Measurements from ENCODE around the gene NCL. TPM values are rescaled to one million over a fixed set of nuclear protein-coding genes. Genes with fewer than 3 reads are reported as not detected.

The NCL gene
- 1,000 to 10,000 TPM; 1,311 to 1,332 TPM for total RNA-seq

GRCh38 chr2:231463698-231464575, at the start of gene NCL:
TSS of gene NCL (minus strand) at chr2:231464484. CDS start at chr2:231464353, 131 bp downstream.
- Mint-ChIP-seq H3K4me1 (peaks cover 42% of the 10 kb centered on the region), H3K36me3 (ENCODE audit: low read depth) (peaks cover 48% of the 10 kb centered on the region), H3K27me3 (no peaks in the 10 kb centered on the region), H3K27ac (peak within 1 kb of the TSS; percentile 99), H3K9me3 (ENCODE audit: low read depth) (no peaks in the 10 kb centered on the region), H3K4me3 (peak within 1 kb of the TSS; percentile 98)
- POLR2A ChIA-PET = interaction anchor here (0.6 to 4.0 kb wide), 17 partner anchors 9 to 429 kb away, joined by 3 to 30 read pairs (median 9); partner anchors contain the start of gene PTMA
- CTCF ChIA-PET = interaction anchor here (0.6 to 8.9 kb wide), 10 partner anchors 10 to 244 kb away, joined by 3 to 96 read pairs (median 4); partner anchors contain the start of gene PTMA
- DNase-seq (peak; percentile 92), ATAC-seq (peak; percentile 93)
- intact Hi-C loops (cut with DNase I, micrococcal nuclease) = loop anchor here (1.0 to 2.0 kb wide), 12 partner anchors 19 to 1541 kb away; partner anchors contain the start of genes PTMA (in 2 of the 2), FBXO36 (in 1 of the 2), PDE6D (in 1 of the 2) and PSMD1 (in 1 of the 2)

- no peak for DNase-seq
- Mint-ChIP-seq H3K27ac (peak overlapping the region; percentile 95), H3K9me3 (ENCODE audit: low read depth) (no peaks in the 10 kb centered on the region), H3K4me1 (peaks cover 13% of the 10 kb centered on the region), H3K4me3 (peak overlapping the region; percentile 83), H3K27me3 (no peaks in the 10 kb centered on the region), H3K36me3 (ENCODE audit: low read depth) (peaks cover 10% of the 10 kb centered on the region)
- intact Hi-C loops (cut with DNase I, micrococcal nuclease) = loop anchor here (1.0 to 2.0 kb wide), 12 partner anchors 31 to 1037 kb away; partner anchors contain the start of genes NCL (in 2 of the 2), PDE6D (in 2 of the 2), ARMC9 (in 1 of the 2) and EIF4E2 (in 1 of the 2)
- POLR2A ChIA-PET = interaction anchor here (0.6 to 1.6 kb wide), 10 partner anchors 31 to 270 kb away, joined by 3 to 15 read pairs (median 4); partner anchors contain the start of gene NCL
- CTCF ChIA-PET = interaction anchor here (1.3 to 1.7 kb wide), 2 partner anchors 12 to 62 kb away, joined by 4 read pairs; no protein-coding TSS in a partner anchor
- ATAC-seq = no peak
These were observed 49.5 kb upstream of the NCL start for GRCh38 chr2:231513746-231514224.

- Mint-ChIP-seq H3K27ac (peak overlapping the region; percentile 52), H3K27me3 (no peaks in the 10 kb centered on the region), H3K36me3 (ENCODE audit: low read depth) (peaks cover 13% of the 10 kb centered on the region), H3K4me3 (no peak overlapping the region), H3K9me3 (ENCODE audit: low read depth) (no peaks in the 10 kb centered on the region), H3K4me1 (peaks cover 13% of the 10 kb centered on the region)
- ChIA-PET POLR2A (interaction anchor here (1.2 kb wide), 1 partner anchor 45 kb away, joined by 4 read pairs; no protein-coding TSS in a partner anchor), CTCF (interaction anchor here (0.8 to 1.7 kb wide), 6 partner anchors 28 to 203 kb away, joined by 3 to 12 read pairs (median 3); partner anchors contain the start of gene NCL)
- DNase-seq (no peak), ATAC-seq (no peak)
- intact Hi-C loops (cut with DNase I, micrococcal nuclease) = no loop called here
These were observed 47.9 kb upstream of the NCL start for GRCh38 chr2:231512222-231512621.

GRCh38 chr2:231503766-231504165, 39.5 kb upstream of the NCL start:
- DNase-seq (no peak), ATAC-seq (no peak)
- Mint-ChIP-seq H3K4me1 (no peaks in the 10 kb centered on the region), H3K9me3 (ENCODE audit: low read depth) (no peaks in the 10 kb centered on the region), H3K27ac (no peak overlapping the region), H3K4me3 (no peak overlapping the region), H3K36me3 (ENCODE audit: low read depth) (peaks cover 24% of the 10 kb centered on the region), H3K27me3 (no peaks in the 10 kb centered on the region)
- intact Hi-C loops (cut with DNase I, micrococcal nuclease) = no loop called here
- ChIA-PET CTCF (interaction anchor here (1.0 to 1.4 kb wide), 2 partner anchors 13 to 21 kb away, joined by 3 to 4 read pairs; no protein-coding TSS in a partner anchor), POLR2A (no interaction called here)

- intact Hi-C loops (cut with DNase I, micrococcal nuclease) = no loop called here
- POLR2A ChIA-PET = no interaction called here
- Mint-ChIP-seq H3K4me3 (no peak overlapping the region), H3K36me3 (ENCODE audit: low read depth) (peaks cover 24% of the 10 kb centered on the region), H3K4me1 (no peaks in the 10 kb centered on the region), H3K9me3 (ENCODE audit: low read depth) (no peaks in the 10 kb centered on the region), H3K27ac (no peak overlapping the region), H3K27me3 (no peaks in the 10 kb centered on the region)
- no peak for DNase-seq
- CTCF ChIA-PET = interaction anchor here (0.9 kb wide), 1 partner anchor 24 kb away, joined by 4 read pairs; no protein-coding TSS in a partner anchor
- no peak for ATAC-seq
These were observed 38.3 kb upstream of the NCL start for GRCh38 chr2:231502596-231502995.

DNA sequence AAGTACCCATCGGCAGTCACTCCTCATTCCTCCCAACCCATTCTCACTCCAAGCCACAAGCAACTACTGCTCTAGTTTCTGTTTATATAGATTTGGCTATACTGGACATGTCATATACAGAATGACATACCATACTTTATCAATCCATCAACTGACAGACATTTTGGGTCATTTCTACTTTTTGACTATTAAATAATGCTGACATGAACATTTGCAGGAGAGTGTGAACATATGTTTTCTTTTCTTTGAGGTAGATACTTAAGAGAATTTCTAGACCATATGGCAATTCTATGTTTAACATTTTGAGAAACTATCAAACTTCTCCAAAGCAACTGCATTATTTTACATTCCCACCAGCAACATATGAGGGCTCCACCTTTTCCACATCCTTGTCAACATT, 33.4 kb upstream of the NCL start:
- Mint-ChIP-seq H3K4me1 (peaks cover 7% of the 10 kb centered on the region), H3K4me3 (no peak overlapping the region), H3K36me3 (ENCODE audit: low read depth) (peaks cover 4% of the 10 kb centered on the region), H3K27ac (no peak overlapping the region), H3K27me3 (no peaks in the 10 kb centered on the region), H3K9me3 (ENCODE audit: low read depth) (no peaks in the 10 kb centered on the region)
- intact Hi-C loops (cut with DNase I, micrococcal nuclease) = no loop called here
- POLR2A ChIA-PET = no interaction called here
- ATAC-seq = no peak
- no peak for DNase-seq
- CTCF ChIA-PET = interaction anchor here (0.9 kb wide), 1 partner anchor 61 kb away, joined by 3 read pairs; no protein-coding TSS in a partner anchor

DNA sequence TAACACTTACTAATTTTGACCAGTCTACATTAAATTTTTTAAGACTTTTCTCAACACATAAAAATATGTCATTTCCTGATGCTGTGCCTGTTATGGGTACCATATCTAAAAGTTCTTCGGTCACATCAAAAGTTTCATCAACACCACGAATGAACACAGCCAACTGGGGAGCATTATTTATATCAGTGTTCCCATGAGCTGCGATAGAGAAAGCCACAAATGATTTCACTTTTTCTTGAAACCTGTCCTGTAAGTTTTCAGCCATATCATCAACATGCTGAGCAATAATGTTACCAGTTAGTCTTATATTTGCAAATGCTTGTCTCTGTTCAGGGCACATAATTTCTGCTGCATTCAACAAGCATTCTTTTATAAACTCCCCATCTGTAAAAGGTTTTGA, 30.4 kb upstream of the NCL start:
- ChIA-PET CTCF (no interaction called here), POLR2A (no interaction called here)
- intact Hi-C loops (cut with DNase I, micrococcal nuclease) = no loop called here
- H3K27ac Mint-ChIP-seq = no peak overlapping the region
- DNase-seq (no peak), ATAC-seq (no peak)
- peaks cover 7% of the 10 kb centered on the region for H3K4me1 Mint-ChIP-seq
- no peaks in the 10 kb centered on the region for H3K36me3 Mint-ChIP-seq (ENCODE audit: low read depth)
- H3K9me3 Mint-ChIP-seq (ENCODE audit: low read depth) = no peaks in the 10 kb centered on the region
- H3K4me3 Mint-ChIP-seq = no peak overlapping the region
- H3K27me3 Mint-ChIP-seq = no peaks in the 10 kb centered on the region

DNA sequence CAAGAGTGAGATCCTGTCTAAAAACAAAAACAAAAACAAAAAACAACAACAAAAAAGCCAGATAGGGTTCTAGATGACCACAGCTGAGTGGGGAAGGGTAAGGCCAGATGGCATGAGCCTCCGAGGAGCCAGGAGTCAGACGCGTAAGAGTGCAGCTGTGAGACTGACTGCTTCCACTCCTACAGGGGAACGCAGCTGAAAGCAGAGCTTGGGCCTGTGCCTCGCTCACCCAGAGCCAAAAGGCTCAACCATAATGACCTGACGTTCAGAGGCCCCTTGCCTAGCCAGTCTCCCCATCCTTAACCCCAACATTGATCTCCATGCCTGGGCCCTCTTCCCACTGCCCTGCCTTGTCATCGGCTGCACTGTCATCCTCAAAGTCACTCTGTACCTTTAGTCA, 26.5 kb upstream of the NCL start:
- DNase-seq = no peak
- POLR2A ChIA-PET = no interaction called here

GRCh38 chr2:231489990-231490389, 25.7 kb upstream of the NCL start:
- no peaks in the 10 kb centered on the region for H3K36me3 Mint-ChIP-seq (ENCODE audit: low read depth)
- peaks cover 5% of the 10 kb centered on the region for H3K4me1 Mint-ChIP-seq
- ATAC-seq (no peak), DNase-seq (no peak)
- no peak overlapping the region for H3K27ac Mint-ChIP-seq
- H3K27me3 Mint-ChIP-seq = no peaks in the 10 kb centered on the region
- intact Hi-C loops (cut with DNase I, micrococcal nuclease) = no loop called here
- H3K9me3 Mint-ChIP-seq (ENCODE audit: low read depth) = no peaks in the 10 kb centered on the region
- CTCF ChIA-PET = interaction anchor here (0.6 to 1.6 kb wide), 5 partner anchors 9 to 538 kb away, joined by 3 to 8 read pairs (median 3); no protein-coding TSS in a partner anchor
- H3K4me3 Mint-ChIP-seq = no peak overlapping the region
- POLR2A ChIA-PET = no interaction called here

More for the DNA sequence above, 26.5 kb upstream of the NCL start:
- no peak for ATAC-seq
- Mint-ChIP-seq H3K36me3 (ENCODE audit: low read depth) (no peaks in the 10 kb centered on the region), H3K4me1 (peaks cover 7% of the 10 kb centered on the region), H3K27ac (no peak overlapping the region), H3K27me3 (no peaks in the 10 kb centered on the region), H3K4me3 (no peak overlapping the region), H3K9me3 (ENCODE audit: low read depth) (no peaks in the 10 kb centered on the region)
- intact Hi-C loops (cut with DNase I, micrococcal nuclease) = no loop called here
- CTCF ChIA-PET = interaction anchor here (0.7 to 1.6 kb wide), 5 partner anchors 8 to 223 kb away, joined by 3 to 8 read pairs (median 3); no protein-coding TSS in a partner anchor

DNA sequence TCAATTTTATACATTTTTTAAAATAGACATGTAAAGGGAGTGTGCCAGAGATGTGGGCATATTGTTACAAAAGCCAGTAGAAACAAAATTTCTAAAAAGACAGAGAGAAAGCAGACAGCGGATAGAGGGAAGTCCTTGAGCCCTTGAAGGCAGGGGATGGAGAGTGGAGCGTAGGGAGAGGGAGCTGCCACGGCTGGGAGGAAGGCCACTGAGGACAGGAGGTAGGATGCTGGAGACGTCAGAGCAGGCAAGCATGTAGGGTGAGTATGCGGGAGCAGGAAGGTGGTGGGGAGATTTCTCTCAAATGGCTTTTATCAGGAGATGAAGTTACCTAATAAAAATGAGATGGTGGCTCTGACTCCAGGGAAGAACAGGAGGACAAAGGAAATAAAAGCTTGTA, 24.0 kb upstream of the NCL start:
- CTCF ChIA-PET = interaction anchor here (0.7 to 1.2 kb wide), 4 partner anchors 10 to 64 kb away, joined by 3 to 4 read pairs (median 3); no protein-coding TSS in a partner anchor
- DNase-seq (no peak), ATAC-seq (no peak)
- Mint-ChIP-seq H3K27ac (no peak overlapping the region), H3K9me3 (ENCODE audit: low read depth) (no peaks in the 10 kb centered on the region), H3K4me3 (no peak overlapping the region), H3K36me3 (ENCODE audit: low read depth) (no peaks in the 10 kb centered on the region), H3K4me1 (peaks cover 4% of the 10 kb centered on the region), H3K27me3 (no peaks in the 10 kb centered on the region)
- intact Hi-C loops (cut with DNase I, micrococcal nuclease) = no loop called here
- POLR2A ChIA-PET = no interaction called here

GRCh38 chr2:231486851-231487596, 22.7 kb upstream of the NCL start:
- intact Hi-C loops (cut with DNase I, micrococcal nuclease) = no loop called here
- no peak overlapping the region for H3K4me3 Mint-ChIP-seq
- H3K27ac Mint-ChIP-seq = no peak overlapping the region
- CTCF ChIA-PET = interaction anchor here (0.7 to 1.1 kb wide), 3 partner anchors 11 to 1259 kb away, joined by 3 read pairs; no protein-coding TSS in a partner anchor
- DNase-seq (no peak), ATAC-seq (no peak)
- POLR2A ChIA-PET = no interaction called here
- no peaks in the 10 kb centered on the region for H3K27me3 Mint-ChIP-seq
- no peaks in the 10 kb centered on the region for H3K9me3 Mint-ChIP-seq (ENCODE audit: low read depth)
- no peaks in the 10 kb centered on the region for H3K36me3 Mint-ChIP-seq (ENCODE audit: low read depth)
- H3K4me1 Mint-ChIP-seq = peaks cover 7% of the 10 kb centered on the region
